GM21528 (cell line): ENCODE results near the gene TVP23B.
"Not testable (repeated sequence)": the region's sequence is repeated elsewhere in the genome, so short reads cannot be mapped to it uniquely, and the experiment has no call there.

Experiments
- ATAC-seq: cut with Tn5 transposase; IDR thresholded peaks from one replicate; pipeline ENCODE4 v1.9.1; 2021; ENCODE audit warnings: mild to moderate bottlenecking, moderate library complexity; ENCODE audit not compliant: unreplicated experiment, low FRiP score

The TVP23B gene

GRCh38 chr17:18780991-18781718 lies at the start of gene TVP23B:
TSS of gene TVP23B (plus strand) at chr17:18781183. CDS start at chr17:18781294, 111 bp downstream.
- peak; percentile 95 for ATAC-seq

- ATAC-seq, result not testable (repeated sequence)
Measured at GRCh38 chr17:18732438-18732837, 48.5 kb upstream of the TVP23B start.

- not testable (repeated sequence) for ATAC-seq
Measured at GRCh38 chr17:18733350-18733749, 47.6 kb upstream of the TVP23B start.

GRCh38 chr17:18739616-18740391 lies 41.2 kb upstream of the TVP23B start:
- ATAC-seq, result not testable (repeated sequence)

- ATAC-seq, result not testable (repeated sequence)
Measured at GRCh38 chr17:18741228-18741627, 39.8 kb upstream of the TVP23B start.

GRCh38 chr17:18743699-18744421 lies 37.1 kb upstream of the TVP23B start, which contains the start of gene FBXW10:
TSS of gene FBXW10 (plus strand) at chr17:18744054. CDS start at chr17:18744245, 191 bp downstream.
- not testable (repeated sequence) for ATAC-seq

- not testable (repeated sequence) for ATAC-seq
Measured at GRCh38 chr17:18744726-18745125, 36.3 kb upstream of the TVP23B start.

GRCh38 chr17:18746551-18746950 lies 34.4 kb upstream of the TVP23B start:
- not testable (repeated sequence) for ATAC-seq

- not testable (repeated sequence) for ATAC-seq
Measured at GRCh38 chr17:18747501-18747900, 33.5 kb upstream of the TVP23B start.

GRCh38 chr17:18750242-18750641 lies 30.7 kb upstream of the TVP23B start:
- not testable (repeated sequence) for ATAC-seq

GRCh38 chr17:18753829-18754409 lies 27.1 kb upstream of the TVP23B start:
- ATAC-seq, result not testable (repeated sequence)

GRCh38 chr17:18755969-18756368 lies 25.0 kb upstream of the TVP23B start:
- ATAC-seq, result not testable (repeated sequence)

- not testable (repeated sequence) for ATAC-seq
Measured at GRCh38 chr17:18757368-18758044, 23.5 kb upstream of the TVP23B start.

GRCh38 chr17:18758344-18758743 lies 22.6 kb upstream of the TVP23B start:
- not testable (repeated sequence) for ATAC-seq

GRCh38 chr17:18760221-18760620 lies 20.8 kb upstream of the TVP23B start:
- not testable (repeated sequence) for ATAC-seq

GRCh38 chr17:18770572-18770971 lies 10.4 kb upstream of the TVP23B start:
- not testable (repeated sequence) for ATAC-seq

GRCh38 chr17:18771066-18771465 lies 9.9 kb upstream of the TVP23B start:
- ATAC-seq, result not testable (repeated sequence)

GRCh38 chr17:18772471-18772870 lies 8.5 kb upstream of the TVP23B start:
- ATAC-seq, result no peak

GRCh38 chr17:18781805-18782204 lies 822 bp downstream of the TVP23B start:
- ATAC-seq, result not testable (repeated sequence)

GRCh38 chr17:18785933-18786332 lies 5.0 kb downstream of the TVP23B start:
- not testable (repeated sequence) for ATAC-seq
